GM23338 (cell line): ENCODE results near the gene INTU. TPM values are rescaled to one million over a fixed set of nuclear protein-coding genes. Genes with fewer than 3 reads are reported as not detected.

Source experiments
- ATAC-seq: fragments of 200-7000 bp; cut with Tn5 transposase; 3 replicates; pipeline ENCODE4 v1.9.1; 2020
- DNase-seq: peaks from one replicate; pipeline ENCODE4 v3.0.0-alpha.2; 2015; ENCODE audit warnings: low spot score
- H2AFZ ChIP-seq: fragments of 200-600 bp; sonication (generic); 2 replicates; pipeline ENCODE4 v1.8.0; 2016; ENCODE audit warnings: antibody characterized with exemption, mild to moderate bottlenecking, moderate library complexity
- H3F3A ChIP-seq: fragments of 200-600 bp; sonication (generic); replicated peaks from 2 replicates; pipeline ENCODE4 v1.8.0; 2017; ENCODE audit warnings: antibody characterized with exemption, mixed run types, low read depth
- H3K27ac ChIP-seq: fragments of 200-600 bp; sonication (generic); 2 replicates; pipeline ENCODE4 v1.6.1; 2016; ENCODE audit warnings: low read depth
- H3K27me3 ChIP-seq: fragments of 200-600 bp; sonication (generic); 2 replicates; pipeline ENCODE4 v1.8.0; 2016; ENCODE audit warnings: mild to moderate bottlenecking, mixed run types, moderate library complexity; ENCODE audit not compliant: insufficient read depth
- H3K36me3 ChIP-seq: fragments of 200-600 bp; sonication (generic); 2 replicates; pipeline ENCODE4 v1.8.0; 2016; ENCODE audit warnings: mild to moderate bottlenecking; ENCODE audit not compliant: insufficient read depth
- H3K4me1 ChIP-seq: fragments of 200-600 bp; sonication (generic); 2 replicates; pipeline ENCODE4 v1.8.0; 2016; ENCODE audit warnings: mild to moderate bottlenecking, moderate library complexity; ENCODE audit not compliant: insufficient read depth
- H3K4me2 ChIP-seq: fragments of 200-600 bp; sonication (generic); 2 replicates; pipeline ENCODE4 v1.7.1; 2017; ENCODE audit warnings: mixed run types
- H3K4me3 ChIP-seq: fragments of 200-600 bp; sonication (generic); 2 replicates; pipeline ENCODE4 v1.6.1; 2016; ENCODE audit warnings: mixed run types
- H3K79me2 ChIP-seq: fragments of 200-600 bp; sonication (generic); replicated peaks from 2 replicates; pipeline ENCODE4 v1.8.0; 2017; ENCODE audit warnings: mild to moderate bottlenecking; ENCODE audit not compliant: insufficient read depth
- H3K9me2 ChIP-seq: fragments of 200-600 bp; sonication (generic); 2 replicates; pipeline ENCODE4 v1.8.0; 2017; ENCODE audit not compliant: insufficient read depth
- H4K20me1 ChIP-seq: fragments of 200-600 bp; sonication (generic); replicated peaks from 2 replicates; pipeline ENCODE4 v1.8.0; 2017; ENCODE audit warnings: mild to moderate bottlenecking; ENCODE audit not compliant: insufficient read depth
- H3K27ac Mint-ChIP-seq: 2 replicates; pipeline ENCODE4 v1.8.0; 2020; ENCODE audit warnings: inconsistent platforms, mild to moderate bottlenecking, moderate library complexity, mixed read lengths
- H3K27me3 Mint-ChIP-seq: 3 replicates; pipeline ENCODE4 v1.8.0; 2022; ENCODE audit warnings: low read depth, mild to moderate bottlenecking, moderate library complexity, mixed read lengths, inconsistent platforms; ENCODE audit not compliant: insufficient read depth, poor library complexity
- H3K36me3 Mint-ChIP-seq: 3 replicates; pipeline ENCODE4 v1.8.0; 2021; ENCODE audit warnings: low read depth, mild to moderate bottlenecking, inconsistent platforms, moderate library complexity, mixed read lengths
- H3K4me1 Mint-ChIP-seq: 3 replicates; pipeline ENCODE4 v1.8.0; 2020; ENCODE audit warnings: mild to moderate bottlenecking, inconsistent platforms, mixed read lengths
- H3K4me3 Mint-ChIP-seq: 3 replicates; pipeline ENCODE4 v1.8.0; 2021; ENCODE audit warnings: moderate library complexity, mild to moderate bottlenecking, inconsistent platforms, mixed read lengths
- H3K9me3 Mint-ChIP-seq: 3 replicates; pipeline ENCODE4 v1.8.0; 2020; ENCODE audit warnings: moderate library complexity, mild to moderate bottlenecking, inconsistent platforms, mixed read lengths
- CREB1 ChIP-seq: fragments of 250-450 bp; sonication (Bioruptor Pico); IDR thresholded peaks from 2 replicates; pipeline ENCODE4 v1.5.0; 2020; ENCODE audit warnings: low read depth, mild to moderate bottlenecking, moderate library complexity
- ETS1 ChIP-seq: IDR thresholded peaks from 2 replicates; pipeline ENCODE4 v1.6.1; 2016; ENCODE audit warnings: antibody characterized with exemption
- EZH2 ChIP-seq: fragments of 200-600 bp; sonication (generic); IDR thresholded peaks from one replicate; pipeline ENCODE4 v1.8.0; 2017; ENCODE audit warnings: antibody characterized with exemption, mild to moderate bottlenecking, low read depth; ENCODE audit not compliant: unreplicated experiment
- JUNB ChIP-seq: IDR thresholded peaks from one replicate; pipeline ENCODE4 v1.6.1; 2016; ENCODE audit warnings: antibody characterized with exemption; ENCODE audit not compliant: unreplicated experiment
- NANOG ChIP-seq: IDR thresholded peaks from 2 replicates; pipeline ENCODE4 v1.6.1; 2016; ENCODE audit warnings: antibody characterized with exemption, borderline replicate concordance
- REST ChIP-seq: IDR thresholded peaks from one replicate; pipeline ENCODE4 v1.6.1; 2018; ENCODE audit warnings: antibody characterized with exemption; ENCODE audit not compliant: unreplicated experiment
- STAT1 ChIP-seq: IDR thresholded peaks from one replicate; pipeline ENCODE4 v1.6.1; 2016; ENCODE audit warnings: antibody characterized with exemption; ENCODE audit not compliant: unreplicated experiment
- ZNF462 ChIP-seq: fragments of 250-450 bp; sonication (Bioruptor Pico); IDR thresholded peaks from 2 replicates; pipeline ENCODE4 v1.5.0; 2020; ENCODE audit warnings: mild to moderate bottlenecking, moderate library complexity
- polyA plus RNA-seq: library from polyadenylated mRNA; unstranded; fragments of >200 nt; fragmentation: Nextera tagmentation; extraction: Ambion mirVana; gene quantifications from 2 replicates; pipeline ENCODE4 v1.2.1, GENCODE V29; 2016
- total RNA-seq: library from RNA; depleted of rRNA; stranded (reverse); fragments of >200 nt; shearing (Covaris generic); gene quantifications from 2 replicates; pipeline ENCODE4 v1.2.3, GENCODE V29; 2014

The INTU gene
- total and polyA plus RNA-seq, 2 experiments from 2014 or later, result 10.3 to 16.6 TPM

GRCh38 chr4:127748957-127749356 is 116.2 kb downstream of the INTU start (continued):
- no peak for TF ChIP-seq ETS1

GRCh38 chr4:127756906-127757305 is 124.1 kb downstream of the INTU start:
- H3K4me3 ChIP-seq, result no peak overlapping the region
- H3F3A ChIP-seq, result no peaks in the 10 kb centered on the region
- TF ChIP-seq CREB1, result no peak
- TF ChIP-seq NANOG, result no peak
- no peak for TF ChIP-seq EZH2
- no peak for TF ChIP-seq STAT1
- TF ChIP-seq REST, result no peak
- TF ChIP-seq ZNF462 (CRISPR knock-in tag), result no peak
- TF ChIP-seq JUNB, result no peak
- no peaks in the 10 kb centered on the region for H4K20me1 ChIP-seq
- H3K27ac ChIP-seq, result no peak overlapping the region
- no peaks in the 10 kb centered on the region for H3K4me1 Mint-ChIP-seq
- H3K36me3 ChIP-seq, result no peaks in the 10 kb centered on the region
- H2AFZ ChIP-seq, result no peak overlapping the region
- H3K79me2 ChIP-seq, result no peaks in the 10 kb centered on the region
- peaks cover 3% of the 10 kb centered on the region; the same call in 1 of the 2 replicates for H3K9me2 ChIP-seq
- no peak overlapping the region for H3K4me2 ChIP-seq
- DNase-seq (no peak), ATAC-seq (no peak)
- H3K4me3 Mint-ChIP-seq, result no peak overlapping the region
- H3K27me3 Mint-ChIP-seq, result no peaks in the 10 kb centered on the region
- no peak overlapping the region for H3K27ac Mint-ChIP-seq
- H3K27me3 ChIP-seq, result no peaks in the 10 kb centered on the region
- peaks cover 6% of the 10 kb centered on the region; the same call in 1 of the 3 replicates for H3K9me3 Mint-ChIP-seq
- no peaks in the 10 kb centered on the region for H3K36me3 Mint-ChIP-seq
- H3K4me1 ChIP-seq, result no peaks in the 10 kb centered on the region
